Measurements from ENCODE around the gene KRT28. TPM values are rescaled to one million over a fixed set of nuclear protein-coding genes. Genes with fewer than 3 reads are reported as not detected.

KRT28 gene
- polyA plus RNA-seq, 2 of the 4 experiments (the other 2 are of a cell fraction) = not detected

GRCh38 chr17:40795019-40795667 is 4.6 kb downstream of the KRT28 start (continued):
- TF ChIP-seq ELK1 (IDR thresholded peaks at IDR 0.05; ENCODE audit: low read depth, low read length) (no peak), RFX5 (IDR thresholded peaks at IDR 0.05) (no peak), GATA3 (IDR thresholded peaks at IDR 0.05; ENCODE audit: borderline replicate concordance) (no peak), NPAS2 (CRISPR knock-in tag; IDR thresholded peaks at IDR 0.05; ENCODE audit: borderline replicate concordance) (no peak), HMGXB4 (CRISPR knock-in tag; IDR thresholded peaks at IDR 0.05; ENCODE audit: borderline replicate concordance) (no peak), BHLHE40 (IDR thresholded peaks at IDR 0.05; ENCODE audit: low read depth, low read length) (no peak), HDAC2 (IDR thresholded peaks at IDR 0.05) (no peak), USF2 (IDR thresholded peaks at IDR 0.05) (no peak), ZNF302 (CRISPR knock-in tag; IDR thresholded peaks at IDR 0.05) (no peak), HOXA7 (CRISPR knock-in tag; IDR thresholded peaks at IDR 0.05) (no peak)

GRCh38 chr17:40794466-40794865 is 5.3 kb downstream of the KRT28 start:
- ATAC-seq (no peak), FAIRE-seq (peak; percentile 32), DNase-seq (ENCODE audit: low read depth in 1 of 2, low spot score in 1 of 2) (no peak)
- WGBS (ENCODE audit: missing lambda C conversion rate) = 77% methylated on average over 2 of the region's 2 CpGs
- H3K27ac ChIP-seq = no peak overlapping the region
- H3K9me3 ChIP-seq = no peaks in the 10 kb centered on the region
- H3K4me2 ChIP-seq = no peak overlapping the region
- no peaks in the 10 kb centered on the region for H3K4me1 ChIP-seq
- no peak overlapping the region for H3K4me3 ChIP-seq
- CTCF ChIA-PET = interaction anchor here (1.5 to 11.5 kb wide), 7 partner anchors 8 to 868 kb away, joined by 3 to 304 read pairs (median 11); no protein-coding TSS in a partner anchor
- TF ChIP-seq RNF2 (IDR thresholded peaks at IDR 0.05; ENCODE audit: borderline replicate concordance, low read depth) (no peak), REST (IDR thresholded peaks at IDR 0.05) (no peak), BCL3 (IDR thresholded peaks at IDR 0.05) (no peak), RFX5 (IDR thresholded peaks at IDR 0.05) (no peak), POLR2AphosphoS2 (conservative IDR thresholded peaks at IDR 0.05; ENCODE audit: low read length) (no peak), RCOR1 (IDR thresholded peaks at IDR 0.05; ENCODE audit: low read depth, low read length) (no peak), HDAC2 (IDR thresholded peaks at IDR 0.05) (no peak), MAFK (IDR thresholded peaks at IDR 0.05; ENCODE audit: partially characterized antibody) (no peak), E2F6 (IDR thresholded peaks at IDR 0.05; ENCODE audit: borderline replicate concordance, low read depth) (no peak), HOXB13 (CRISPR knock-in tag; IDR thresholded peaks at IDR 0.05; ENCODE audit: low read depth) (no peak), KDM5A (IDR thresholded peaks at IDR 0.05) (no peak), CHD4 (IDR thresholded peaks at IDR 0.05; ENCODE audit: borderline replicate concordance) (no peak), RAD21 (conservative IDR thresholded peaks at IDR 0.05 in 1 of 2, IDR thresholded peaks at IDR 0.05 in 1 of 2) (no peak)
- POLR2A ChIA-PET = no interaction called here
